Measurements from ENCODE around the gene ALAS1.

The ALAS1 gene

GRCh38 chr3:52223449-52224408 lies 25.8 kb downstream of the ALAS1 start:
- in situ Hi-C loops (cut with MboI; ENCODE audit: low pct_unique_long_range_greater_than_20kb, low sequenced_read_pairs, unreplicated experiment): no loop called here
- no peak for DNase-seq (ENCODE audit: low spot score)

GRCh38 chr3:52225452-52226228 lies 27.7 kb downstream of the ALAS1 start, which contains the start of gene TLR9:
TLR9 (minus strand) TSS chr3:52225645; CDS start chr3:52225529, 116 bp downstream.
- in situ Hi-C loops (cut with MboI; ENCODE audit: low pct_unique_long_range_greater_than_20kb, low sequenced_read_pairs, unreplicated experiment): no loop called here
- TF ChIP-seq CTCF (IDR thresholded peaks at IDR 0.05; ENCODE audit: extremely low read depth, insufficient read depth, missing control alignments): no peak
- DNase-seq (ENCODE audit: low spot score): peak; percentile 83

More at GRCh38 chr3:52223449-52224408, 25.8 kb downstream of the ALAS1 start:
- no peak for TF ChIP-seq CTCF (IDR thresholded peaks at IDR 0.05; ENCODE audit: extremely low read depth, insufficient read depth, missing control alignments)

- TF ChIP-seq CTCF (IDR thresholded peaks at IDR 0.05; ENCODE audit: extremely low read depth, insufficient read depth, missing control alignments): no peak
- no peak for DNase-seq (ENCODE audit: low spot score)
- in situ Hi-C loops (cut with MboI; ENCODE audit: low pct_unique_long_range_greater_than_20kb, low sequenced_read_pairs, unreplicated experiment): no loop called here
Measured at GRCh38 chr3:52226229-52226817, 28.4 kb downstream of the ALAS1 start.

GRCh38 chr3:52227117-52227516 lies 29.2 kb downstream of the ALAS1 start:
- in situ Hi-C loops (cut with MboI; ENCODE audit: low pct_unique_long_range_greater_than_20kb, low sequenced_read_pairs, unreplicated experiment): no loop called here
- TF ChIP-seq CTCF (IDR thresholded peaks at IDR 0.05; ENCODE audit: extremely low read depth, insufficient read depth, missing control alignments): peak; percentile 5

GRCh38 chr3:52227766-52228165 lies 29.8 kb downstream of the ALAS1 start:
- DNase-seq (ENCODE audit: low spot score): no peak
- in situ Hi-C loops (cut with MboI; ENCODE audit: low pct_unique_long_range_greater_than_20kb, low sequenced_read_pairs, unreplicated experiment): no loop called here
- no peak for TF ChIP-seq CTCF (IDR thresholded peaks at IDR 0.05; ENCODE audit: extremely low read depth, insufficient read depth, missing control alignments)

More at GRCh38 chr3:52227117-52227516, 29.2 kb downstream of the ALAS1 start:
- no peak for DNase-seq (ENCODE audit: low spot score)

- DNase-seq (ENCODE audit: low spot score): no peak
- in situ Hi-C loops (cut with MboI; ENCODE audit: low pct_unique_long_range_greater_than_20kb, low sequenced_read_pairs, unreplicated experiment): no loop called here
- no peak for TF ChIP-seq CTCF (IDR thresholded peaks at IDR 0.05; ENCODE audit: extremely low read depth, insufficient read depth, missing control alignments)
Measured at GRCh38 chr3:52228266-52228665, 30.3 kb downstream of the ALAS1 start.
